ENCODE data around the gene FURIN. TPM values are rescaled to one million over a fixed set of nuclear protein-coding genes. Genes with fewer than 3 reads are reported as not detected.

Gene FURIN
- total and polyA plus RNA-seq, 2 experiments from 2014 or later: 67.9 to 98.9 TPM

DNA sequence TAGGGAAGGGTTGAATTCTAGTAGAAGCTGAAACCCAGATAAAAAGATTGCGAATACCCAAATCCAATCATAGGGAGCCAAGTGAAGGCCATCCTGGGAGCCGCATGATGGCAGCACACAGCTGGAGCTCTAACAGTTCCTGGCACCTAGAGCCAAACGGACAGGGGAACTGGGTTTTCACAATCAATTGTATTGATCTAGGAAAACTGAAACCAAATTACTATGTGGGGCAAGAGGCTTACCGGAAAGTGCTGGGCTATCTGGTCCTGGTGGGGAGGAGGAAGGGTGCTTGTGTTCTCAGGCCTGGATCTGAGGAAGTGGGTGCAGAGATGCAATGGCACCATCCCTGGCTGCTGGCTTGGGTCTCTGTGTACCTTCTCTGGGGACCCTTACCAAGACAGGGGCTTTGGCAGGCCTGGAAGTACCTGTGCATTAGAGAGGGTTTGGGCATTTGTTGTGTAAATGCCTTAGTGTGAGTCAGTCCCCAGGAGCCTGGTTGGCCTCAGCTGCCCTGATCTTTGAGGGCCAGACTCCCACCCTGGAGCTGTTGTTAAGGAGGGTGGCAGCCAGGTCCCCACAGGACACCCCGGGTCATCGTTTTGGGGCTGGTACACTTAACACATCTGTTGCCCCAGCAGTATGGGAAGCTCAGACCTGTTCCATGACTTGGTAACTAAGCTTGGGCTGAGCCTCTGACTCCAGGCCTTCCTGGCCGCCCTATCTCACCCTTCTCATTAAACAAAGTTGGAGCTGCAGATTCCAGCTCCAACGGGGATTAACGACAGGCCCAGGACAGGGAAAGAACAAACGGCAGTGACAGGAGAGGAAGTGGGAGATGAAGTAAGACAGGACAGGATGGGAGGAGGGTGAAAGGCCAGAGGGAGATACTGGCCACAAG lies 8.9 kb upstream of the FURIN start:
- H3K9me3 ChIP-seq (ENCODE audit: low read depth): no peaks in the 10 kb centered on the region
- DNase-seq (ENCODE audit: low spot score): no peak
- no peak overlapping the region for H2AFZ ChIP-seq
- no peaks in the 10 kb centered on the region for H3K79me2 ChIP-seq
- no peak overlapping the region for H3K4me3 ChIP-seq
- 34% methylated on average over 10 of the region's 10 CpGs for WGBS (ENCODE audit: low lambda C conversion rate, missing lambda C conversion rate)
- H3K36me3 ChIP-seq (replicated peaks; ENCODE audit: insufficient read depth, low read depth): no peaks in the 10 kb centered on the region
- no peaks in the 10 kb centered on the region for H3K27me3 ChIP-seq
- peak overlapping the region; percentile 60 for H3K27ac ChIP-seq
- no peaks in the 10 kb centered on the region for H4K20me1 ChIP-seq (ENCODE audit: insufficient read depth, poor library complexity, severe bottlenecking)
- TF ChIP-seq EZH2phosphoT487 (IDR thresholded peaks at IDR 0.05; ENCODE audit: low read depth, severe bottlenecking, unreplicated experiment): no peak
- TF ChIP-seq EZH2 (IDR thresholded peaks at IDR 0.05; ENCODE audit: borderline replicate concordance): no peak
- TF ChIP-seq, protein P1, sequence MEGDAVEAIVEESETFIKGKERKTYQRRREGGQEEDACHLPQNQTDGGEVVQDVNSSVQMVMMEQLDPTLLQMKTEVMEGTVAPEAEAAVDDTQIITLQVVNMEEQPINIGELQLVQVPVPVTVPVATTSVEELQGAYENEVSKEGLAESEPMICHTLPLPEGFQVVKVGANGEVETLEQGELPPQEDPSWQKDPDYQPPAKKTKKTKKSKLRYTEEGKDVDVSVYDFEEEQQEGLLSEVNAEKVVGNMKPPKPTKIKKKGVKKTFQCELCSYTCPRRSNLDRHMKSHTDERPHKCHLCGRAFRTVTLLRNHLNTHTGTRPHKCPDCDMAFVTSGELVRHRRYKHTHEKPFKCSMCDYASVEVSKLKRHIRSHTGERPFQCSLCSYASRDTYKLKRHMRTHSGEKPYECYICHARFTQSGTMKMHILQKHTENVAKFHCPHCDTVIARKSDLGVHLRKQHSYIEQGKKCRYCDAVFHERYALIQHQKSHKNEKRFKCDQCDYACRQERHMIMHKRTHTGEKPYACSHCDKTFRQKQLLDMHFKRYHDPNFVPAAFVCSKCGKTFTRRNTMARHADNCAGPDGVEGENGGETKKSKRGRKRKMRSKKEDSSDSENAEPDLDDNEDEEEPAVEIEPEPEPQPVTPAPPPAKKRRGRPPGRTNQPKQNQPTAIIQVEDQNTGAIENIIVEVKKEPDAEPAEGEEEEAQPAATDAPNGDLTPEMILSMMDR (IDR thresholded peaks at IDR 0.05; ENCODE audit: poor library complexity): peak; percentile 4
- no peaks in the 10 kb centered on the region for H3K9me2 ChIP-seq (replicated peaks; ENCODE audit: insufficient read depth)
- peaks cover 5% of the 10 kb centered on the region for H3K4me1 ChIP-seq (ENCODE audit: insufficient read depth)
- no peak overlapping the region for H3K4me2 ChIP-seq

DNA sequence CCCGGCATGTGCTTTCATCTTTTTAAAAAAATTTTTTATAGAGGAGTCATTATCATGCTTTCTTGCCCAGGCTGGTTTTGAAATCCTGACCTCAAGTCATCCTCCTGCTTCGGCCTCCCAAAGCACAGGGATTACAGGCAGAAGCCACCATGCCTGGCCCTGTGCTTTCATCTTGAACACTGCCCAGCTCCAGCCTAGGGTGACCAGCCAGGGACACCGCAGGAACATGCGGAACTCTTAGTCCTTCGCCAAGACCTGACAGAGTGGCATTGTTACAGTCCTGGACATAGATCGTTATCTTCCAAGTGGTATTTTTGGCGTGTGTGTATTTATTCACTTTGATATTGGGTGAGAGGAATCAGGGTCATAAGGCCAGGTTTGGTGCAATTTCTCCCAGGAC lies 7.9 kb upstream of the FURIN start:
- H3K4me3 ChIP-seq: no peak overlapping the region
- H3K4me1 ChIP-seq (ENCODE audit: insufficient read depth): peaks cover 5% of the 10 kb centered on the region
- H3K79me2 ChIP-seq: no peaks in the 10 kb centered on the region
- WGBS (ENCODE audit: low lambda C conversion rate, missing lambda C conversion rate): 80% methylated on average over 7 of the region's 7 CpGs
- H3K27ac ChIP-seq: no peak overlapping the region
- no peaks in the 10 kb centered on the region for H3K36me3 ChIP-seq (replicated peaks; ENCODE audit: insufficient read depth, low read depth)
- no peaks in the 10 kb centered on the region for H4K20me1 ChIP-seq (ENCODE audit: insufficient read depth, poor library complexity, severe bottlenecking)
- H2AFZ ChIP-seq: no peak overlapping the region
- DNase-seq (ENCODE audit: low spot score): no peak
- no peaks in the 10 kb centered on the region for H3K27me3 ChIP-seq
- no peaks in the 10 kb centered on the region for H3K9me3 ChIP-seq (ENCODE audit: low read depth)
- no peaks in the 10 kb centered on the region for H3K9me2 ChIP-seq (replicated peaks; ENCODE audit: insufficient read depth)
- H3K4me2 ChIP-seq: no peak overlapping the region
- no peak for TF ChIP-seq EZH2 (IDR thresholded peaks at IDR 0.05; ENCODE audit: borderline replicate concordance)
- TF ChIP-seq EZH2phosphoT487 (IDR thresholded peaks at IDR 0.05; ENCODE audit: low read depth, severe bottlenecking, unreplicated experiment): no peak
- TF ChIP-seq, protein P1 (IDR thresholded peaks at IDR 0.05; ENCODE audit: poor library complexity): no peak

DNA sequence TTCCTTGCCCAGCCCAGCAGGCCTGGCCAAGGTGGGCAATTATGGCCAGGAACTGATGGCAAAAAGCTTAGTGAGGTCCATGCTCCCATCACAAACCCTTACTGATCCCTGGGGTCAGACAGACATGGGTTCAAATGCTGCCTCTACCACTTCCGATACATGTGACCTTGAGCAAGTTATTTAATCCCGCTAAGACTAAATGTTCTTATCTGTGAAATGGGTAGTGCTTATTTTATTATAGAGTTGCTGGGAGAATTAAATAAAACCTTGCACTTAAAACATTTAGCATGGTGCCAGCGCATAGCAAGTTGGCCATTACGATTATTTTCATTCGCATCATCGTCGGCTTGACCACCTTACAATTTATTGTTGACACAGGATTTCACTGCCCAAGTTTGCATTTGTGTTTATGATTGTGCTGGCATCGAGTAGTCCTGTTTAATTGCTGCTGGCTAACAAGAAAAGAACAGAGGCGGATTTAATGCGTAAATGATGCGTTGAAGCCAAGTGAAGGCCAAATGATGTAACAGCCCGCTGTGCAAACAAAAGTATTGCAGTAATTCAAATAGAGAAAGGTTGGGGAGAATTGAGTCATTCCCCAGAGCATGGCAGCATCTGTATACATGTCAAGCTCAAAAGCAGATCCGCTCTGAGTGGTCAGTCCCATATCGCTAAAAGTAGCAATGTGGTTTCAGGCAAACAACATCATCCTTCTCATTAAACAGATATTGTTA lies 7.3 kb upstream of the FURIN start:
- Histone ChIP-seq H3K9me2 (replicated peaks; ENCODE audit: insufficient read depth) (no peaks in the 10 kb centered on the region), H4K20me1 (ENCODE audit: insufficient read depth, poor library complexity, severe bottlenecking) (no peaks in the 10 kb centered on the region), H3K4me2 (no peak overlapping the region), H3K9me3 (ENCODE audit: low read depth) (no peaks in the 10 kb centered on the region), H3K27ac (no peak overlapping the region), H2AFZ (no peak overlapping the region), H3K4me3 (no peak overlapping the region), H3K79me2 (no peaks in the 10 kb centered on the region), H3K36me3 (replicated peaks; ENCODE audit: insufficient read depth, low read depth) (no peaks in the 10 kb centered on the region), H3K27me3 (no peaks in the 10 kb centered on the region), H3K4me1 (ENCODE audit: insufficient read depth) (peaks cover 6% of the 10 kb centered on the region)
- TF ChIP-seq, protein P1 (IDR thresholded peaks at IDR 0.05; ENCODE audit: poor library complexity): no peak
- TF ChIP-seq EZH2 (IDR thresholded peaks at IDR 0.05; ENCODE audit: borderline replicate concordance): no peak
- no peak for TF ChIP-seq EZH2phosphoT487 (IDR thresholded peaks at IDR 0.05; ENCODE audit: low read depth, severe bottlenecking, unreplicated experiment)
- peak; percentile 43 for DNase-seq (ENCODE audit: low spot score)
- 74% methylated on average over 14 of the region's 14 CpGs for WGBS (ENCODE audit: low lambda C conversion rate, missing lambda C conversion rate)
